ENCODE measurements around the gene NHLRC2. TPM values are rescaled to one million over a fixed set of nuclear protein-coding genes. Genes with fewer than 3 reads are reported as not detected.

NHLRC2 gene
- polyA plus RNA-seq, 3 donors: 2.8 to 6.9 (median 5.3) TPM

DNA sequence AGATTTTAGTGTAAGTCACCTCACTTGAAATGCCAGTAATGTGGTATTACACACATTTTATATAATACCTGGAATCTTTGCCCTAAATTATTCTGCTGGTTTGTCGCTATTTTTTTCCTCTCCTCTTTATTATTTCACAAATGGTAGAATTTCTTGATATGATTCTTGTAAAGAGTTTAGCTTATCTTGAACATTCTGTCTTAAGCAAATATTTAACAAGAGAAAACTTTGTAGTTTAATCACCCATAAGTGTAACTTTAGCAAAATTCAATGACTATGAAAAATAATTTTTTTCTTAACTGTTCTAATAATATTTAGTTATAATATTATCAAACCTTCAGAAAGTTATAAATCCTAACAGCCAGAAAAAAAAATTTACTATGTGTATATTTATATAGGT, 56.7 kb downstream of the NHLRC2 start:
- Histone ChIP-seq H3K27me3 (ENCODE audit: control insufficient read depth in 2 of 2, insufficient read depth in 2 of 2, low read length in 2 of 2) (no peaks in the 10 kb centered on the region), H3K4me3 (replicated peaks in 1 of 3; ENCODE audit: low read depth in 2 of 3, low read length in 3 of 3) (no peak overlapping the region), H3K4me1 (ENCODE audit: control insufficient read depth in 1 of 2, insufficient read depth in 2 of 2, low read length in 2 of 2) (no peaks in the 10 kb centered on the region), H3K79me2 (ENCODE audit: insufficient read depth, low read length) (no peaks in the 10 kb centered on the region), H4K20me1 (ENCODE audit: insufficient read depth, low read length) (no peaks in the 10 kb centered on the region), H3K9me3 (replicated peaks in 1 of 2; ENCODE audit: control insufficient read depth in 1 of 2, insufficient read depth in 1 of 2, low read length in 2 of 2) (no peaks in the 10 kb centered on the region), H3K36me3 (replicated peaks in 1 of 2; ENCODE audit: control insufficient read depth in 1 of 2, insufficient read depth in 2 of 2, low read length in 2 of 2) (peaks cover 30 to 64% of the 10 kb centered on the region in 2 donors), H3K4me2 (replicated peaks; ENCODE audit: extremely low read depth, low read length, poor library complexity, severe bottlenecking) (no peak overlapping the region), H3K27ac (ENCODE audit: low read depth in 1 of 2, low read length in 2 of 2) (no peak overlapping the region), H3K9ac (ENCODE audit: insufficient read depth, low read length, poor library complexity, severe bottlenecking) (no peak overlapping the region), H2AFZ (ENCODE audit: insufficient read depth, low read depth, low read length, poor library complexity, severe bottlenecking) (no peak overlapping the region)
- intact Hi-C loops (cut with micrococcal nuclease): no loop called here
- Mint-ChIP-seq H3K36me3 (peaks cover 35 to 43% of the 10 kb centered on the region in 2 donors), H3K27ac (no peak overlapping the region), H3K4me1 (no peaks in the 10 kb centered on the region), H3K4me3 (no peak overlapping the region), H3K27me3 (ENCODE audit: low read depth in 3 of 3) (peaks cover 0 to 3% (median 0%) of the 10 kb centered on the region in 3 donors), H3K9me3 (no peaks in the 10 kb centered on the region)
- no CpG with 5 or more reads among the region's 1 CpG for WGBS (ENCODE audit: insufficient coverage)
- no peak for DNase-seq
- TF ChIP-seq, protein P1, sequence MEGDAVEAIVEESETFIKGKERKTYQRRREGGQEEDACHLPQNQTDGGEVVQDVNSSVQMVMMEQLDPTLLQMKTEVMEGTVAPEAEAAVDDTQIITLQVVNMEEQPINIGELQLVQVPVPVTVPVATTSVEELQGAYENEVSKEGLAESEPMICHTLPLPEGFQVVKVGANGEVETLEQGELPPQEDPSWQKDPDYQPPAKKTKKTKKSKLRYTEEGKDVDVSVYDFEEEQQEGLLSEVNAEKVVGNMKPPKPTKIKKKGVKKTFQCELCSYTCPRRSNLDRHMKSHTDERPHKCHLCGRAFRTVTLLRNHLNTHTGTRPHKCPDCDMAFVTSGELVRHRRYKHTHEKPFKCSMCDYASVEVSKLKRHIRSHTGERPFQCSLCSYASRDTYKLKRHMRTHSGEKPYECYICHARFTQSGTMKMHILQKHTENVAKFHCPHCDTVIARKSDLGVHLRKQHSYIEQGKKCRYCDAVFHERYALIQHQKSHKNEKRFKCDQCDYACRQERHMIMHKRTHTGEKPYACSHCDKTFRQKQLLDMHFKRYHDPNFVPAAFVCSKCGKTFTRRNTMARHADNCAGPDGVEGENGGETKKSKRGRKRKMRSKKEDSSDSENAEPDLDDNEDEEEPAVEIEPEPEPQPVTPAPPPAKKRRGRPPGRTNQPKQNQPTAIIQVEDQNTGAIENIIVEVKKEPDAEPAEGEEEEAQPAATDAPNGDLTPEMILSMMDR (IDR thresholded peaks at IDR 0.05): no peak

DNA sequence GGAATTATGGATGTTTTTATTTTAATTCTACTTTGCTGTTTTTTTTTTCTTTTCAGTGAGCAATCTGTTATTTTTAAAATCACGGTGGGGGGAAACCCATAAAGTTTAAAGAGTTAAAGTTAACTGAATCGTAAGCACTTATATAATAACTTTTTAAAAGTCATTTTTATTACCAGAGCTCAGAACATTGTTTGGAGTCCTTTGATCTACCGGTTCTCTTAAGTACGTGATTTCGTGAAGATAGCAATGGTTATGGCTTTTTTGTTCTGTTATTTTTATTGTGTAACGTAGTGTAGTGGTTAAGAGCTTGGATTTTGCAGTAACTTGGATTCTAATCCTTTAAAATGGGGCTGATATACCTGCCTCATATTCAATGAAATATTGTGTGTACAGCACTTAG, 57.4 kb downstream of the NHLRC2 start:
- Histone ChIP-seq H3K36me3 (replicated peaks in 1 of 2; ENCODE audit: control insufficient read depth in 1 of 2, insufficient read depth in 2 of 2, low read length in 2 of 2) (peaks cover 24 to 57% of the 10 kb centered on the region in 2 donors), H3K27ac (ENCODE audit: low read depth in 1 of 2, low read length in 2 of 2) (no peak overlapping the region), H3K4me1 (ENCODE audit: control insufficient read depth in 1 of 2, insufficient read depth in 2 of 2, low read length in 2 of 2) (no peaks in the 10 kb centered on the region), H3K9ac (ENCODE audit: insufficient read depth, low read length, poor library complexity, severe bottlenecking) (no peak overlapping the region), H3K79me2 (ENCODE audit: insufficient read depth, low read length) (no peaks in the 10 kb centered on the region), H2AFZ (ENCODE audit: insufficient read depth, low read depth, low read length, poor library complexity, severe bottlenecking) (no peak overlapping the region), H4K20me1 (ENCODE audit: insufficient read depth, low read length) (no peaks in the 10 kb centered on the region), H3K4me2 (replicated peaks; ENCODE audit: extremely low read depth, low read length, poor library complexity, severe bottlenecking) (no peak overlapping the region), H3K27me3 (ENCODE audit: control insufficient read depth in 2 of 2, insufficient read depth in 2 of 2, low read length in 2 of 2) (no peaks in the 10 kb centered on the region), H3K9me3 (replicated peaks in 1 of 2; ENCODE audit: control insufficient read depth in 1 of 2, insufficient read depth in 1 of 2, low read length in 2 of 2) (no peaks in the 10 kb centered on the region), H3K4me3 (replicated peaks in 1 of 3; ENCODE audit: low read depth in 2 of 3, low read length in 3 of 3) (no peak overlapping the region)
- no peak overlapping the region for H3K4me3 Mint-ChIP-seq
- WGBS (ENCODE audit: insufficient coverage): no CpG with 5 or more reads among the region's 6 CpGs
- H3K27me3 Mint-ChIP-seq (ENCODE audit: low read depth in 3 of 3): peaks cover 0 to 3% (median 0%) of the 10 kb centered on the region in 3 donors
- H3K27ac Mint-ChIP-seq: no peak overlapping the region
- intact Hi-C loops (cut with micrococcal nuclease): no loop called here
- peaks cover 35 to 38% of the 10 kb centered on the region in 2 donors for H3K36me3 Mint-ChIP-seq
- no peaks in the 10 kb centered on the region for H3K4me1 Mint-ChIP-seq
- no peaks in the 10 kb centered on the region for H3K9me3 Mint-ChIP-seq
- TF ChIP-seq, protein P1 (IDR thresholded peaks at IDR 0.05): no peak
- DNase-seq: no peak

All from CD14-positive monocyte (primary cell).